NCI-H128 (cell line): ENCODE data around the gene CTF1.

Experiments
- DNase-seq: peaks from one replicate; lab custom pipeline; 2025; ENCODE audit not compliant: unreplicated experiment; lab: John Stamatoyannopoulos, UW

The CTF1 gene

DNA sequence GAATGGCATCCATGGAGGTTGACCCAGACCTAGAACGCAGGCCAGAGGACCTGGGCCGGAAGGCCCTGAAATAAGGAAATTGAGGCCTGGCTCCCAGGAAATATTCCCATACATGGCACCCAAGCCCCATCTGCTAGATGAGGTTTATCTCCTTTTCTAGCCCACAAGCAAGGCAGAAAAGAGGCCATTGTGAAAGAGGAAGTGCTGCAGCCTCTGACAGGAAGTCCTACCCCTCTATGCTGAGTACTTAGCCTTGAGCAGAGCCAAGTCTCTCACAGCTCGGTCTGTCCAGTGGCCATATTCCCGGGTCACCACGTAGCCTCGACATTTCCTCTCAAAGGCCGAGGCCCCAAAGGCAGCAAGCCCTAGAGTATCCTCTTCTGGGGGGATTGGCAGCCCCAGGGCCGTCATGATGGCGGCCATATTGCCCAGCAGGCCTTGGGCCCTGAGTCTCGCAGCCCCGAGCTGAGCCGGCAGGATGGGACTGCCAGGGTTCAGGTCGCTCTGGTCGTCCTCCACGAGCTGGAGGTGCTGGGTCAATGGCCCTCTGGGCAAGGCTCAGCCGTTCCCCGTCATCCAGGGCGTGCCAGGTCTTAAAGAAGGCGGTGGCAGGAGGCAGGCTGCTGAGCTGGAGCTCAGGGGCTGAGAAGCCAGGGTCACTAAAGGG, 7.8 kb downstream of the CTF1 start:
- no peak for DNase-seq

DNA sequence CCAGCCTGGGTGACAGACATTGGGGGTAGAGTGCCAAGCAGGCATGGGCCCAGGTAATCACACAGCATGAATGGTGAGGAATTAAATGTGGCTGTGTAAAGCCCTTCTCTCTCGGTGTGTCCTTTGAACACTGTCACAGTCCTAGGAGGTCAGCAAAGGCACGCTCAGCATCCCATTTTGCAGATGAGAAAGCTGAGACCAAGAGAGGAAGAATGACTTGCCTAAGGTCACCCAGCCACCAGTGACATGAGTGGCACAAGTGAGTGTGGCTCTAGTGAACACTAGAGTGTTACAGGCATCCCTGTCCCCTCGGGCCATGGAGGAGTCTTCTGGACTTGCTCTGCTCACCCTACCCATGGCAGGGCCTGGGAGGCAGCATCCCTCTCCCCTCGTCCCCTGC, 10.7 kb downstream of the CTF1 start:
- no peak for DNase-seq

DNA sequence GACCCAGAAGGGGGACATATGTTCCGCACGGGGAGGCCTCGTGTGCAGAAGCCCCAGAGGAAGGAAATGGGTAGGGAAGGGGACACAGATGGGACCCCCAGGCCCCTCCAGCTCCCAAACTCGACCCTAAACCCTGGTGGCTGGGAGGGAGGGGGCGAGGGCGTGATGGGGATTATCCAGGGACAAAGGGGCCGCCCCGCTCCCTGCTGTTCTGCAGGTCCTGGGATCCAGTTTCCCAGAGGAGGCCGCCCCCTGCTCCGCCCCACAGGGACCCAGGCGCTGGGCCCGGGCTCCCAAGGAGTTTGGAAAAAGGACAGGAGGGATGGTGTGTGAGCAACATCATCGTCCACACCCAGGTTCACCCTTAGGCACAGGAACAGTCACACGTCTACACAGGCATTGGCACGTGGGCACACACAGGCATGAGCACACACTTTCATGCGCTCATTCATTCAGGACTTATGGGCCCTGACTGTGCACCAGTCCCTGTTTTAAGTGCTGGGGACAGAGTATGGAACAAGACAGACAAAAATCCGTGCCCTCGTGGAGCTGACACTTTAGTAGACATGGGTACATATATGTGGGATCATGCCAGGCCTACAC, 14.1 kb downstream of the CTF1 start:
- DNase-seq, result no peak

DNA sequence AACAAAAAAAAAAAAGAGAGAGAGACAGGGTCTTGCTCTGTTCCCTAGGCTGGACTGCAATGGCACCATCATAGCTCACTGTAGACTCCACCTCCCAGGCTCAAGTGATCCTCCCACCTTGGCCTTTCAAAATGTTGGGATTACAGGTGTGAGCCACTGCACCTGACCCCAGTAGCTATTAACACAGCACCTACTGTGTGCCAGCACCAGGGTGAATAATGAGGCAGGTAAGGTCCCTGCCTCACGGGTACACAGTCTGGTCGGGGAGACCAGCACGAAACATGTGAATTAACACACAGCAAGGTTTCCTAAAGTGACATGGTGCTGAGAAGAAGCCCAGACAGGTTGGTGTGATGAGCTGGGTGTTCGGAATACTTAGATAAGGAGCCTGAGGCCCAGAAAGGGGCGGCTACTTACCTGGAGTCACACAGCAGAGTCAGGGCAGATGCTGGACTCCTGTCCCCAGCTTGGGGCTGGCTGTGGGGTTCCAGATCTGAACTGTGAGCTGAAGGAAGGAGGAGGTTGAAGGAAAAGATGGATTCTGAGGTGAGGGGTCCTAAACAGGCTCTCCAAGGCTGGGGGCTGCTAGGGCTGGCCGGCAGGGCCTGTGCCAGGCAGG, 16.5 kb downstream of the CTF1 start:
- DNase-seq, result no peak

GRCh38 chr16:30914830-30915229, 18.4 kb downstream of the CTF1 start:
- DNase-seq, result no peak

DNA sequence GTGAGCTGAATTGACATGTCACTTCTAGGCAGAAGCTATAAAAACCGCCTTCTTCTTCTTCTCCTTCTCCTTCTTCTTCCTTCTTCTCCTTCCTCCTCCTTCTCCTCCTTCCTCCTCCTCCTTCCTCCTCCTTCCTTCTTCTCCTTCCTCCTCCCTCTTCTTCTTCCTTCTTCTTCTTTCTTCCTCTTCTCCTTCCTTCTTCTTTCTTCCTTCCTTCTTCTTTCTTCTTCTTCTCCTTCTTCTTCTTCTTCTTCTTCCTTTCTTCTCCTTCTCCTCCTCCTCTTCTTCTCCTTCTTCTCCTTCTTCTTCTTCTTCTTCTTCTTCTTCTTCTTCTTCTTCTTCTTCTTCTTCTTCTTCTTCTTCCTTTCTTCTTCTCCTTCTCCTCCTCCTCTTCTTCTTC, 22.2 kb downstream of the CTF1 start:
- no peak for DNase-seq

DNA sequence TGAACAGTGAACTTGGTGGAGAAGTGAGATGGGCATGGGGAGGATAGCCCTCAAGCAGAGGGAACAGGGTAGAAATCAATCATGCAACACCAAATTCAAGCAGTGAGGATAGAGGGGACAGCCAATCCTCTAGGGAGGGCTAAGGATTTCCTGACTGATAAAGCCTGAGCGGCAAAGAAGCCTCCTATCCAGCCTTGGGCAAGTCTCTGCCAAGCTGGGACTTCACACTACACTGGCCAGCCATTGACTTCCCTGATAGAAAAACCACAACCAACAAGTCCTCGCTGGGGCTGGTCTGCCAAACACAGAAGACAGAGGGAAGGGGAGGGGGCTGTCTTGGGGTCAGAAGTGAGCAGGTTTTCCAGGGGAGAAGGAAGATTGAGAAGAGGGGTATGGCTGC, 24.5 kb downstream of the CTF1 start:
- DNase-seq, result no peak

GRCh38 chr16:30921459-30921747, 25.0 kb downstream of the CTF1 start:
- no peak for DNase-seq

GRCh38 chr16:30921748-30922419, 25.5 kb downstream of the CTF1 start:
- peak; percentile 75 for DNase-seq

DNA sequence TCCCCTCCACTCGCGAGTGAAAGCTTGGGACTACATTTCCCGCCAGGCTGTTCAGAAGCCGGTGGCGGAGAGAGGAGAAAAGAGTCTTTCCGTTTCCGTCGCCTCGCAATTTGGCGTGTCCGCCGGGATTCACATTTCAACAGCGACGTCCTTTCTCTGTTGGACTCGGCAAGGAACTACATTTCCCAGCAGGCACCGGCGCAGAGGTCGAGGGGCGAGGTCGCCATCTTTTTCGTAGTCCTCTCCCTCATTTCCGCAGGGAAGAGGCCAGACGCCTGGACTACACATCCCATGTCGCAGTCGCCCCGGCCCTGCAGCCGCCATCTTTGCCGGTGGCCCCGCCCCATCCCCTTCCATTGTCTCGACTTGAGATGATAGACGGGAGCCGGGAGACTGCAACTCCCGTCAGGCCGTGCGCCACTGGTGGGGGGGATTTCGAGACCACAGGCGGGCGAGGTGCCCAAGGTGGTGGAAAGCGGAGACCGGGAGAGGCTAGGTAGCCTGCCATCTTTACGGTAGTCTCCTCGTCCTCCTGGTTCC, 26.1 kb downstream of the CTF1 start:
- DNase-seq, result peak; percentile 92

DNA sequence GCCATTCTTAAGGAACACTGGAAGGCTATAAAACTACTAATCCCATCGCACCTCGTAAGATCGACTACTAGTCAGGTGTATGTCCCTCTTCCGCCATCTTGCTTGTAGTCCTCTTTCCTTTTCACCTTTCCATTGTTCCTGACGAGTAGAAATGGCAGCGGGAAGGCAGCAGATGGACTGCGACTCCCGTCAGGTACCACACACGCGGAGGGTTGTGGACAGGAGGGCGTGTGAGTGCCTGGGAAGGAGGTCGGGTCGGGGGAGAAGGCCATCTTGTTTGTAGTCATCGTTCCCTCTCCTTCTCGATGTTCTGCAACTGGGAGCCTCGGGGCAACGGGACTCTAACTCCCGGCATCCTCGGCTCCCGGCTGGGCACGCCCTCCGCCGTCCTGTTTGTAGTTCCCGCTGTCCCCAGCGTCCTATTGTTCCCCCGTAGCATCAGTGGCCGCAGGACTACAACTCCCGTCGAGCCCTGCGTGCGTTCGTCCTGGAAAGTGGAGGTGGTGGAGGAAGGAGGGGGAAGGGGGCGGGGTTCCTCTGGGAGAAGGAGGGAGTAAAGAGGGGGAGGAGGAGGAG, 26.6 kb downstream of the CTF1 start:
- peak; percentile 91 for DNase-seq

DNA sequence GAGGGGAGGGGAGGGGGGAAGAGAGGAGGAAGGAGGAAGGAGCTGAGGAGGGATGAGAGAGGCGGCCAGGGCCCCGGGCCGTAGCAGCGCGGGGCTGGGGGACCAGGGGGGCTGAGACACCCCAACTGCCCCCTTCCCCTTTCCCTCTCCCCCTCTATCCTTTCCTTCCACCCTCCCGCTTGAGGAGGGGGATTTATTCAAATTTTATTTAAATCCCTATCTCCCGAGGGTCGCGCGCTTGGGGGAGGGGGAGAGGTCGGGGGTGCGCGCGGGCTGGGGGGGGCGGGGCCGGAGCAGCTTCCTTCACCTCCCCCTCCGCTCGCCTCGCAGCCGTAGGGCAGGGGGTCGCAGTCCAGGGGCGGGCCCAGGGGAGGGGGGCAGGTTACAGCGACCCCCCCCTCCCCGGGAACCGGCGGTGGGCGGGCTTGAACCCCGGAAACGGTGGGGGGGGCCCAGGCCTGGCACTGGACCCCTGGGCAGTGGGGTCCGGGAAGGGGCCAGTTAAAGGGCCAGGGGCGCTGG, 27.2 kb downstream of the CTF1 start, which contains the start of gene FBXL19:
FBXL19 (plus strand) TSS at position 19 of the 522 bp plus-strand sequence. CDS start 2,183 bp downstream, outside the sequence.
- DNase-seq, result no peak

- no peak for DNase-seq
Observed at GRCh38 chr16:30924076-30924912, 27.9 kb downstream of the CTF1 start.

DNA sequence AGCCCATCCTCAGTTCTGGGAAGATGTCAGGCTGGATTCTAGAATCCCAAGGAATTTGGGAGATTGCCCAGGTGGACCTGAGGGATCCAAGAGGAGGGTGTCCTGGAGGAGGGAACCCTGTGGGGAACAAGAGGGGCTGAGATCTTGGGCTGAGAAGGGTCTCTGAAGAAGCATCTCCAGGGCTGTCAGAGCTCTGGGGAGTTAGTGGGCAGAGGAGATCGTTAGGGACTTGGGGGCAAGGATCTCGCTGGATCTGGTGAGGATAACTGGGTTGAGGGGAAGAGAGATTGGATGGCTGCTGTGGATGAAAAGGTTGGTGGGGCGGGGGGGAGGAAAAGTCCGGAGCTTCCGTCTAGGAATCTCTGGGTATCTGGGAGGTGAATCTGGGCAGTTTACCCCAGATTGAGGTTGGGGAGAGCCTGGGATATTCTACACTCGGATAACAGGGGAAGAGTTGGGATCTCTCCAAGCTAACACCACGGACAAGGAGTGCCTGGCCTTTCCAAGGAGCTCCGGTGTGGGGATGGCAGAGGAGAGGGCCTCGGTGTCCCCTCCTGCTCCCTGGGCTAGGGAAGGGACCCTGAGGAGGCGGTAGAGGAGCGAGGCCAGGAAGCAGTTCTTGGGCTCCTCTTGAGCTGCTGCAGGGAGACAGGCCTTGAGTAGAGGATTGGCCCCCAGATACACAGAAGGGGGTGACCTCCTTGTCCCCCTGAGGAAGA, 28.7 kb downstream of the CTF1 start:
- no peak for DNase-seq

GRCh38 chr16:30925632-30925987, 29.2 kb downstream of the CTF1 start:
- DNase-seq, result no peak

DNA sequence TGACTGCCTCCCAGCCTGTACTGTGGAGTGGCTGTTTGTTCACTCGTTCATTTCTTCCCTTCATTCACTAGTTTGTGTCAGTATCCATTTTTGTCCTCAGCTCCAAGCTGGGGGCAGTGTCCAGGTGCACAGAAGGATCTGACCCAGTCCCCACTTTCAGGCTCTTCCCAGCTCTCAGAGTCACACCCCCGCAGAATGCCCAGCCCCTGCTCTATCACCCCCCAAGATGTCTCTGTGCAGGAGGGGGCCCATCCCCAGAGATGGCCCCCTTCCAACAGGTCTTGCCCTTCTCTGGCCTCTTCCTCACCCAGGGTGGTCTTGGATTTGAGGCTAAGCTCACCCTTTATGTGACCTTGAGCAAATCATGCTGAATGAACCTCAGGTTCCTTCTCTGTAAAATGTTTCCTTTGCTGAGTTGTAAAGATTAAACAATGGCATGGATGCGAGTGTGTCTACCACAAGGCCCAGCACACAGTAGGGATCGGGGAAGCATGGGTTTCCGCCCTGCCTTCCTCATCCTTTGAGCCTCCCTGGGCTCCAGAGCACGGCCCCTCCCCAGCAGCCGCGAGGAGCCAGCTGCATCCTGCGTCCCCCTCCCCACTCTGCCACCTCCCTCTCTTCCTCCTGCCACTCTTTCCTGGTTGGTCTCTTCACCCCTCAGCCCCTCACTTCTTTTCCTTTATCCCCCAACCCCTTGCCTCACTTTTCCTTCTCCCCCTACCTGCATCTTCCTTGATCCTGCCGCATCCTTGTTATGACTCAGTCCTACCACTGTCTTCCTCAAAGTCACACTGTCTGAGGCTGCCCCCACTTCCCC, 29.8 kb downstream of the CTF1 start:
- no peak for DNase-seq

DNA sequence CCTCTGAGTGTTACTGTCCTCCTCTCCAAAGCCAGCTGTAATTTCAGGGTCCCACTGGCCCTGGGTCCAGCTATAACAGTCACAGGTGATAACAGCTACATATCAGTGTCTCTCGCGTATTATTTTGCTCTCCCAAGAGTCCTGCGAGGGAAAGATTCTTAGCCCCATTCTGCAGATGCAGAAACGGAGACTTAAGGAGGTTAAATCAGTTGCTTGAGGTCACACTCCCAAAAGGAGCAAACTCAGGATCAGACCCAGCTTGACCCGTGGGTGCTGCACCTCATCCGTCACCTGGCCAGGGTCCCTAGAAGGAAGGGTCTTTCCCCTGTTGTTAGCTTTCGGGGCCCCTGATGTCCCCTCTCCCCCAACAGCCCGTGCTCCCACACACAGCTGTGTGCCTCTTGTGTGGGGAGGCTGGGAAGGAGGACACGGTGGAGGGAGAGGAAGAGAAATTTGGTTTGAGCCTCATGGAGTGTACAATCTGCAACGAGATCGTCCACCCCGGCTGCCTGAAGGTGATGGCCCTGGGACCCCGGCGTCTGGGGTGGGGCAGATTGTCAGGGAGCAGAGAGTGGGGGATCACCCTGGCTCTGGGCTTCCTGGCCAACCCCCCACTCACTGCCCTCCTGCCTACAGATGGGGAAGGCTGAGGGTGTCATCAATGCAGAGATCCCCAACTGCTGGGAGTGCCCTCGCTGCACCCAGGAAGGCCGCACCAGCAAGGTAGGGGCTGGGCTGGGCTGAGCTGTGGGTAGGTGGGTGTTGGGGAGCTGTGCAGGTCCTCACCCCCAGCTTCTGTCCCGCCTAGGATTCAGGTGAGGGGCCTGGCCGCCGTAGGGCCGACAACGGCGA, 30.7 kb downstream of the CTF1 start:
- DNase-seq, result no peak

- DNase-seq, result peak; percentile 73
Observed at GRCh38 chr16:30927789-30928378, 31.5 kb downstream of the CTF1 start.
